ENCODE data around the gene GLYATL1B.
"Not testable (repeated sequence)": the region's sequence is repeated elsewhere in the genome, so short reads cannot be mapped to it uniquely, and the experiment has no call there.

The GLYATL1B gene

GRCh38 chr11:59088162-59088561 is 2.1 kb downstream of the GLYATL1B start:
- no peak overlapping the region for H3K4me3 ChIP-seq (ENCODE audit: low read depth, low read length)
- DNase-seq (ENCODE audit: low read depth), result no peak
- in situ Hi-C loops (cut with HindIII; ENCODE audit: low sequenced_read_pairs), result no loop called here
- TF ChIP-seq CTCF (IDR thresholded peaks at IDR 0.05; ENCODE audit: low read depth, low read length, missing control alignments), result no peak

GRCh38 chr11:59093576-59093975 is 7.5 kb downstream of the GLYATL1B start:
- DNase-seq (ENCODE audit: low read depth); in situ Hi-C loops (cut with HindIII; ENCODE audit: low sequenced_read_pairs); H3K4me3 ChIP-seq (ENCODE audit: low read depth, low read length): not testable (repeated sequence)

- DNase-seq (ENCODE audit: low read depth); H3K4me3 ChIP-seq (ENCODE audit: low read depth, low read length); in situ Hi-C loops (cut with HindIII; ENCODE audit: low sequenced_read_pairs): not testable (repeated sequence)
These were observed 9.1 kb downstream of the GLYATL1B start for GRCh38 chr11:59095225-59095624.

- H3K4me3 ChIP-seq (ENCODE audit: low read depth, low read length); in situ Hi-C loops (cut with HindIII; ENCODE audit: low sequenced_read_pairs); DNase-seq (ENCODE audit: low read depth): not testable (repeated sequence)
These were observed 10.0 kb downstream of the GLYATL1B start for GRCh38 chr11:59095972-59096575.

- TF ChIP-seq CTCF (IDR thresholded peaks at IDR 0.05; ENCODE audit: low read depth, low read length, missing control alignments), result peak; percentile 77
- in situ Hi-C loops (cut with HindIII; ENCODE audit: low sequenced_read_pairs), result no loop called here
- H3K4me3 ChIP-seq (ENCODE audit: low read depth, low read length), result no peak overlapping the region
- DNase-seq (ENCODE audit: low read depth), result peak; percentile 35
These were observed 11.1 kb downstream of the GLYATL1B start for GRCh38 chr11:59097113-59097708.

GRCh38 chr11:59097938-59098337 is 11.8 kb downstream of the GLYATL1B start:
- H3K4me3 ChIP-seq (ENCODE audit: low read depth, low read length); DNase-seq (ENCODE audit: low read depth); in situ Hi-C loops (cut with HindIII; ENCODE audit: low sequenced_read_pairs): not testable (repeated sequence)

- in situ Hi-C loops (cut with HindIII; ENCODE audit: low sequenced_read_pairs), result no loop called here
- H3K4me3 ChIP-seq (ENCODE audit: low read depth, low read length), result peak overlapping the region; percentile 32
- no peak for DNase-seq (ENCODE audit: low read depth)
- TF ChIP-seq CTCF (IDR thresholded peaks at IDR 0.05; ENCODE audit: low read depth, low read length, missing control alignments), result peak; percentile 39
These were observed 16.2 kb downstream of the GLYATL1B start for GRCh38 chr11:59102259-59102765.

GRCh38 chr11:59106363-59107336 is 20.5 kb downstream of the GLYATL1B start, which contains the start of gene FAM111B:
TSS of gene FAM111B (plus strand) at chr11:59107237. CDS start at chr11:59109626, 2,389 bp downstream.
- peak; percentile 17 for TF ChIP-seq CTCF (IDR thresholded peaks at IDR 0.05; ENCODE audit: low read depth, low read length, missing control alignments)
- peak; percentile 74 for DNase-seq (ENCODE audit: low read depth)
- H3K4me3 ChIP-seq (ENCODE audit: low read depth, low read length), result peak within 1 kb of the TSS; percentile 57
- in situ Hi-C loops (cut with HindIII; ENCODE audit: low sequenced_read_pairs), result no loop called here

GRCh38 chr11:59107721-59108120 is 21.6 kb downstream of the GLYATL1B start:
- H3K4me3 ChIP-seq (ENCODE audit: low read depth, low read length), result peak overlapping the region; percentile 57
- in situ Hi-C loops (cut with HindIII; ENCODE audit: low sequenced_read_pairs); DNase-seq (ENCODE audit: low read depth): not testable (repeated sequence)
